ENCODE measurements around the gene GSAP. TPM values are rescaled to one million over a fixed set of nuclear protein-coding genes. Genes with fewer than 3 reads are reported as not detected.

The GSAP gene
- polyA plus RNA-seq, 1 of the 3 experiments (the other 2 are of a cell fraction): 5.9 TPM

DNA sequence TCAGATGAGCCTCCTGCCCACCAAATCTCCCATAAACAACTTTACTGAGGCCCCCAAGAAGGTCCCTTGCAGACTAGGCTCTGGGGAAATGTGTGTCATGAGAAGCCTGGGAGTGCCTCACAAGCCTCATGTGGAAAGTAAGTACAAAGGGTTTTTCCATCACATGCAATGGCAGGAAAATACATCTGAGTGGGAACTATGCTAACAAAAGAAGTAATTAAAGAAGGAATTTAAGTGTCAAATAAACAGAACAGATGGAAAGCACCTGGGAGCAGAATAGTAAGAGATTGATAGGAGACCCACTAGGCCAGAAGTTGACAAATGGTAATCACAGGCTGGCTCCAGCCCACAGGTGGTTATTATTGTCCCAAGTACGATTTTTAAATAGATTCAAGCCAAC is 20.5 kb downstream of the GSAP start (continued):
- no peak for TF ChIP-seq RFX5 (IDR thresholded peaks at IDR 0.05; ENCODE audit: low read length)

DNA sequence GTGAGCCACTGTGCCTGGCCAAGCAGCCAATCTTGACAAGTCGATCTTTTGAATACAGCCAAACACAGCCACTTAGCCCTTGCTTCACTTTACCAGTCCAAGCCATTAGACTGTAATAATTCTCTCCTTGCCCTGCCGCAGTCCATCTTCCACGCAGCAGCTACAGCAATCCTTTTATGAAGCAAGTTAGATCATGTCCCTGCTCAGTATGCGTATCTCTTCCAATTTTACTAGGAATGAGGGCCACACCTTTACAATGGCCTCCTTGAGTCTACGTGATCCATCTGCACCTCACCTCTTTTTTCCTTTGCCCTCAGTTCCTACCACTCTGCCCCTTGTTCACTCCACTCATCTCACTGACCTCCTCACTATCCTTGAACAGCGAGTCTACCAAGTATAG is 22.2 kb downstream of the GSAP start:
- Histone ChIP-seq H3K27ac (ENCODE audit: low read depth in 2 of 2, low read length in 1 of 2) (no peak overlapping the region), H3K9me3 (no peaks in the 10 kb centered on the region), H3K79me2 (ENCODE audit: insufficient read depth) (no peaks in the 10 kb centered on the region), H3K4me1 (ENCODE audit: control insufficient read depth in 1 of 2, insufficient read depth in 2 of 2, low read depth in 1 of 2, low read length in 1 of 2) (no peaks in the 10 kb centered on the region; a peak in 1 of 4 replicates), H3K36me3 (replicated peaks in 1 of 2; ENCODE audit: control insufficient read depth in 1 of 2, insufficient read depth in 2 of 2, low read length in 1 of 2) (no peaks in the 10 kb centered on the region), H3K4me2 (no peak overlapping the region), H2AFZ (ENCODE audit: low read depth) (no peak overlapping the region), H3F3A (replicated peaks; ENCODE audit: insufficient read depth) (no peaks in the 10 kb centered on the region), H3K9ac (no peak overlapping the region), H3K27me3 (ENCODE audit: insufficient read depth) (no peaks in the 10 kb centered on the region), H4K20me1 (ENCODE audit: insufficient read depth) (no peaks in the 10 kb centered on the region), H3K4me3 (ENCODE audit: low read depth in 2 of 2, low read length in 1 of 2) (no peak overlapping the region), H3K9me2 (no peaks in the 10 kb centered on the region)
- WGBS (ENCODE audit: low lambda C conversion rate): 94% methylated on average over 6 of the region's 6 CpGs
- POLR2A ChIA-PET: interaction anchor here (0.6 kb wide), 1 partner anchor 145 kb away, joined by 3 read pairs; no protein-coding TSS in a partner anchor
- CTCF ChIA-PET: no interaction called here
- no peak for DNase-seq
- TF ChIP-seq, protein P1, sequence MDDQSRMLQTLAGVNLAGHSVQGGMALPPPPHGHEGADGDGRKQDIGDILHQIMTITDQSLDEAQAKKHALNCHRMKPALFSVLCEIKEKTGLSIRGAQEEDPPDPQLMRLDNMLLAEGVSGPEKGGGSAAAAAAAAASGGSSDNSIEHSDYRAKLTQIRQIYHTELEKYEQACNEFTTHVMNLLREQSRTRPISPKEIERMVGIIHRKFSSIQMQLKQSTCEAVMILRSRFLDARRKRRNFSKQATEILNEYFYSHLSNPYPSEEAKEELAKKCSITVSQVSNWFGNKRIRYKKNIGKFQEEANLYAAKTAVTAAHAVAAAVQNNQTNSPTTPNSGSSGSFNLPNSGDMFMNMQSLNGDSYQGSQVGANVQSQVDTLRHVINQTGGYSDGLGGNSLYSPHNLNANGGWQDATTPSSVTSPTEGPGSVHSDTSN (IDR thresholded peaks at IDR 0.05): no peak
- TF ChIP-seq, protein P2, sequence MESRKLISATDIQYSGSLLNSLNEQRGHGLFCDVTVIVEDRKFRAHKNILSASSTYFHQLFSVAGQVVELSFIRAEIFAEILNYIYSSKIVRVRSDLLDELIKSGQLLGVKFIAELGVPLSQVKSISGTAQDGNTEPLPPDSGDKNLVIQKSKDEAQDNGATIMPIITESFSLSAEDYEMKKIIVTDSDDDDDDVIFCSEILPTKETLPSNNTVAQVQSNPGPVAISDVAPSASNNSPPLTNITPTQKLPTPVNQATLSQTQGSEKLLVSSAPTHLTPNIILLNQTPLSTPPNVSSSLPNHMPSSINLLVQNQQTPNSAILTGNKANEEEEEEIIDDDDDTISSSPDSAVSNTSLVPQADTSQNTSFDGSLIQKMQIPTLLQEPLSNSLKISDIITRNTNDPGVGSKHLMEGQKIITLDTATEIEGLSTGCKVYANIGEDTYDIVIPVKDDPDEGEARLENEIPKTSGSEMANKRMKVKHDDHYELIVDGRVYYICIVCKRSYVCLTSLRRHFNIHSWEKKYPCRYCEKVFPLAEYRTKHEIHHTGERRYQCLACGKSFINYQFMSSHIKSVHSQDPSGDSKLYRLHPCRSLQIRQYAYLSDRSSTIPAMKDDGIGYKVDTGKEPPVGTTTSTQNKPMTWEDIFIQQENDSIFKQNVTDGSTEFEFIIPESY (IDR thresholded peaks at IDR 0.05; ENCODE audit: borderline replicate concordance, low read depth): no peak
- TF ChIP-seq, protein P3, sequence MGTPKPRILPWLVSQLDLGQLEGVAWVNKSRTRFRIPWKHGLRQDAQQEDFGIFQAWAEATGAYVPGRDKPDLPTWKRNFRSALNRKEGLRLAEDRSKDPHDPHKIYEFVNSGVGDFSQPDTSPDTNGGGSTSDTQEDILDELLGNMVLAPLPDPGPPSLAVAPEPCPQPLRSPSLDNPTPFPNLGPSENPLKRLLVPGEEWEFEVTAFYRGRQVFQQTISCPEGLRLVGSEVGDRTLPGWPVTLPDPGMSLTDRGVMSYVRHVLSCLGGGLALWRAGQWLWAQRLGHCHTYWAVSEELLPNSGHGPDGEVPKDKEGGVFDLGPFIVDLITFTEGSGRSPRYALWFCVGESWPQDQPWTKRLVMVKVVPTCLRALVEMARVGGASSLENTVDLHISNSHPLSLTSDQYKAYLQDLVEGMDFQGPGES (IDR thresholded peaks at IDR 0.05; ENCODE audit: low read depth, low read length): no peak
- TF ChIP-seq EP300 (IDR thresholded peaks at IDR 0.05; ENCODE audit: borderline replicate concordance in 1 of 2, low read depth in 1 of 2, low read length in 1 of 2) (no peak), SMC3 (IDR thresholded peaks at IDR 0.05; ENCODE audit: low read depth, low read length) (no peak), EZH2phosphoT487 (IDR thresholded peaks at IDR 0.05; ENCODE audit: borderline replicate concordance, low read depth) (no peak), NRF1 (IDR thresholded peaks at IDR 0.05; ENCODE audit: low read depth, low read length) (no peak), MEF2A (IDR thresholded peaks at IDR 0.05; ENCODE audit: borderline replicate concordance, low read depth) (no peak), GABPA (IDR thresholded peaks at IDR 0.05; ENCODE audit: low read depth) (no peak), RFX5 (IDR thresholded peaks at IDR 0.05; ENCODE audit: low read length) (no peak), RCOR1 (IDR thresholded peaks at IDR 0.05; ENCODE audit: low read length) (no peak), CTCF (IDR thresholded peaks at IDR 0.05) (no peak)
- TF ChIP-seq, protein P4, sequence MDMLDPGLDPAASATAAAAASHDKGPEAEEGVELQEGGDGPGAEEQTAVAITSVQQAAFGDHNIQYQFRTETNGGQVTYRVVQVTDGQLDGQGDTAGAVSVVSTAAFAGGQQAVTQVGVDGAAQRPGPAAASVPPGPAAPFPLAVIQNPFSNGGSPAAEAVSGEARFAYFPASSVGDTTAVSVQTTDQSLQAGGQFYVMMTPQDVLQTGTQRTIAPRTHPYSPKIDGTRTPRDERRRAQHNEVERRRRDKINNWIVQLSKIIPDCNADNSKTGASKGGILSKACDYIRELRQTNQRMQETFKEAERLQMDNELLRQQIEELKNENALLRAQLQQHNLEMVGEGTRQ (IDR thresholded peaks at IDR 0.05; ENCODE audit: borderline replicate concordance, low read depth, low read length): no peak
- TF ChIP-seq, protein P5, sequence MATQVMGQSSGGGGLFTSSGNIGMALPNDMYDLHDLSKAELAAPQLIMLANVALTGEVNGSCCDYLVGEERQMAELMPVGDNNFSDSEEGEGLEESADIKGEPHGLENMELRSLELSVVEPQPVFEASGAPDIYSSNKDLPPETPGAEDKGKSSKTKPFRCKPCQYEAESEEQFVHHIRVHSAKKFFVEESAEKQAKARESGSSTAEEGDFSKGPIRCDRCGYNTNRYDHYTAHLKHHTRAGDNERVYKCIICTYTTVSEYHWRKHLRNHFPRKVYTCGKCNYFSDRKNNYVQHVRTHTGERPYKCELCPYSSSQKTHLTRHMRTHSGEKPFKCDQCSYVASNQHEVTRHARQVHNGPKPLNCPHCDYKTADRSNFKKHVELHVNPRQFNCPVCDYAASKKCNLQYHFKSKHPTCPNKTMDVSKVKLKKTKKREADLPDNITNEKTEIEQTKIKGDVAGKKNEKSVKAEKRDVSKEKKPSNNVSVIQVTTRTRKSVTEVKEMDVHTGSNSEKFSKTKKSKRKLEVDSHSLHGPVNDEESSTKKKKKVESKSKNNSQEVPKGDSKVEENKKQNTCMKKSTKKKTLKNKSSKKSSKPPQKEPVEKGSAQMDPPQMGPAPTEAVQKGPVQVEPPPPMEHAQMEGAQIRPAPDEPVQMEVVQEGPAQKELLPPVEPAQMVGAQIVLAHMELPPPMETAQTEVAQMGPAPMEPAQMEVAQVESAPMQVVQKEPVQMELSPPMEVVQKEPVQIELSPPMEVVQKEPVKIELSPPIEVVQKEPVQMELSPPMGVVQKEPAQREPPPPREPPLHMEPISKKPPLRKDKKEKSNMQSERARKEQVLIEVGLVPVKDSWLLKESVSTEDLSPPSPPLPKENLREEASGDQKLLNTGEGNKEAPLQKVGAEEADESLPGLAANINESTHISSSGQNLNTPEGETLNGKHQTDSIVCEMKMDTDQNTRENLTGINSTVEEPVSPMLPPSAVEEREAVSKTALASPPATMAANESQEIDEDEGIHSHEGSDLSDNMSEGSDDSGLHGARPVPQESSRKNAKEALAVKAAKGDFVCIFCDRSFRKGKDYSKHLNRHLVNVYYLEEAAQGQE (IDR thresholded peaks at IDR 0.05; ENCODE audit: low read depth, low read length): no peak
